Left ventricle myocardium inferior (tissue), 1 donor: ENCODE measurements around the gene CDK6. TPM values are rescaled to one million over a fixed set of nuclear protein-coding genes. Genes with fewer than 3 reads are reported as not detected.
A peak's percentile ranks its signal among the peaks of the same experiment; 100 is the strongest.

Experiments
- DNase-seq: peaks from one replicate; pipeline ENCODE4 v3.0.0-alpha.2; 2020
- H3K27ac ChIP-seq: fragments of 200-600 bp; replicated peaks from 2 replicates; pipeline ENCODE4 v1.8.0; 2021
- H3K27me3 ChIP-seq: fragments of 200-600 bp; 2 replicates; pipeline ENCODE4 v1.8.0; 2021; ENCODE audit warnings: low read depth
- H3K36me3 ChIP-seq: fragments of 200-600 bp; 2 replicates; pipeline ENCODE4 v1.8.0; 2021
- H3K4me1 ChIP-seq: fragments of 200-600 bp; 2 replicates; pipeline ENCODE4 v1.8.0; 2021
- H3K4me3 ChIP-seq: fragments of 200-600 bp; 2 replicates; pipeline ENCODE4 v1.8.0; 2021; ENCODE audit warnings: mild to moderate bottlenecking, moderate library complexity
- H3K9me3 ChIP-seq: fragments of 200-600 bp; replicated peaks from 2 replicates; pipeline ENCODE4 v1.8.0; 2021
- CTCF ChIP-seq: fragments of 200-600 bp; IDR thresholded peaks from 2 replicates; pipeline ENCODE4 v1.8.0; 2021; ENCODE audit warnings: antibody characterized with exemption, mild to moderate bottlenecking, borderline replicate concordance
- intact Hi-C: fragments of 100-400 bp; cut with micrococcal nuclease; formaldehyde crosslinking; loops from one replicate; pipeline ENCODE4 v1.11.0; 2022
- total RNA-seq: library from RNA; stranded (reverse); fragmentation: NEBNext Ultra II Directional; extraction: Animal tissue kit (Norgen Biotek cat#: 25700); gene quantifications from one replicate; pipeline ENCODE4 v1.2.1, GENCODE V29; 2021
- donor health status: DM: no; HTN: yes; CAD: no; lungs with severe emphysema.

The CDK6 gene
- total RNA-seq, 1 donor from 2014 or later, result 16.5 TPM

- no peak for TF ChIP-seq CTCF
- peak overlapping the region; percentile 96 for H3K27ac ChIP-seq
- no peak for DNase-seq
- H3K27me3 ChIP-seq, result no peaks in the 10 kb centered on the region
- peak overlapping the region; percentile 90 for H3K4me3 ChIP-seq
- peaks cover 94% of the 10 kb centered on the region for H3K4me1 ChIP-seq
- intact Hi-C loops, result loop anchor here (5.0 kb wide), 1 partner anchor 135 kb away; no protein-coding TSS in a partner anchor
- no peaks in the 10 kb centered on the region for H3K36me3 ChIP-seq
- no peaks in the 10 kb centered on the region for H3K9me3 ChIP-seq
These were observed 4.4 kb downstream of the CDK6 start for GRCh38 chr7:92831716-92832533.

- TF ChIP-seq CTCF, result no peak
- no peak for DNase-seq
- peak overlapping the region; percentile 96 for H3K27ac ChIP-seq
- H3K4me1 ChIP-seq, result peaks cover 96% of the 10 kb centered on the region
- H3K4me3 ChIP-seq, result peak overlapping the region; percentile 90
- no peaks in the 10 kb centered on the region for H3K36me3 ChIP-seq
- intact Hi-C loops, result loop anchor here (5.0 kb wide), 1 partner anchor 133 kb away; no protein-coding TSS in a partner anchor
- no peaks in the 10 kb centered on the region for H3K27me3 ChIP-seq
- H3K9me3 ChIP-seq, result no peaks in the 10 kb centered on the region
These were observed 5.8 kb downstream of the CDK6 start for GRCh38 chr7:92830532-92831110.

- Histone ChIP-seq H3K4me3 (no peak overlapping the region), H3K27ac (peak overlapping the region; percentile 96), H3K9me3 (no peaks in the 10 kb centered on the region), H3K4me1 (peaks cover 98% of the 10 kb centered on the region), H3K36me3 (no peaks in the 10 kb centered on the region), H3K27me3 (no peaks in the 10 kb centered on the region)
- no peak for DNase-seq
- intact Hi-C loops, result loop anchor here (5.0 kb wide), 1 partner anchor 133 kb away; no protein-coding TSS in a partner anchor
- no peak for TF ChIP-seq CTCF
These were observed 6.3 kb downstream of the CDK6 start for GRCh38 chr7:92830027-92830426.

- no peaks in the 10 kb centered on the region for H3K36me3 ChIP-seq
- DNase-seq, result no peak
These were observed 8.8 kb downstream of the CDK6 start for GRCh38 chr7:92827464-92828120.

More at GRCh38 chr7:92827464-92828120, 8.8 kb downstream of the CDK6 start:
- no peak for TF ChIP-seq CTCF
- Histone ChIP-seq H3K27ac (peak overlapping the region; percentile 61), H3K9me3 (no peaks in the 10 kb centered on the region), H3K4me1 (peaks cover 99% of the 10 kb centered on the region), H3K4me3 (peak overlapping the region; percentile 6), H3K27me3 (no peaks in the 10 kb centered on the region)
- intact Hi-C loops, result no loop called here
